HG03060 (cell line): ENCODE data around the gene TCP11.

ENCODE experiments used
- ATAC-seq: cut with Tn5 transposase; IDR thresholded peaks from one replicate; pipeline ENCODE4 v1.9.1; 2021; ENCODE audit warnings: low read depth, moderate number of reproducible peaks; ENCODE audit not compliant: unreplicated experiment

Gene TCP11

GRCh38 chr6:35096129-35096862, 44.8 kb downstream of the TCP11 start:
- ATAC-seq: no peak

GRCh38 chr6:35094183-35094582, 47.0 kb downstream of the TCP11 start:
- no peak for ATAC-seq

- ATAC-seq: no peak
Measured at GRCh38 chr6:35093783-35094182, 47.4 kb downstream of the TCP11 start.

- no peak for ATAC-seq
Measured at GRCh38 chr6:35093118-35093445, 48.1 kb downstream of the TCP11 start.

- ATAC-seq: no peak
Measured at GRCh38 chr6:35092362-35093117, 48.6 kb downstream of the TCP11 start.

- ATAC-seq: no peak
Measured at GRCh38 chr6:35091346-35092083, 49.6 kb downstream of the TCP11 start.

- no peak for ATAC-seq
Measured at GRCh38 chr6:35090734-35091133, 50.4 kb downstream of the TCP11 start.

GRCh38 chr6:35089935-35090505, 51.1 kb downstream of the TCP11 start:
- ATAC-seq: no peak

- no peak for ATAC-seq
Measured at GRCh38 chr6:35089216-35089934, 51.8 kb downstream of the TCP11 start.

- ATAC-seq: no peak
Measured at GRCh38 chr6:35088281-35089215, 52.6 kb downstream of the TCP11 start.

GRCh38 chr6:35087361-35088280, 53.5 kb downstream of the TCP11 start:
- no peak for ATAC-seq

GRCh38 chr6:35086636-35087360, 54.3 kb downstream of the TCP11 start:
- ATAC-seq: no peak

GRCh38 chr6:35086282-35086632, 54.9 kb downstream of the TCP11 start:
- ATAC-seq: no peak

- ATAC-seq: no peak
Measured at GRCh38 chr6:35085359-35086281, 55.5 kb downstream of the TCP11 start.

GRCh38 chr6:35084511-35085203, 56.5 kb downstream of the TCP11 start:
- ATAC-seq: no peak

GRCh38 chr6:35084041-35084491, 57.1 kb downstream of the TCP11 start:
- ATAC-seq: no peak
